GDM1 (cell line): Measurements from ENCODE around the gene OPRD1.
"Not testable (repeated sequence)": the region's sequence is repeated elsewhere in the genome, so short reads cannot be mapped to it uniquely, and the experiment has no call there.

Experiments used
- DNase-seq: peaks from one replicate; lab custom pipeline; 2025; lab: John Stamatoyannopoulos, UW

OPRD1 gene

DNA sequence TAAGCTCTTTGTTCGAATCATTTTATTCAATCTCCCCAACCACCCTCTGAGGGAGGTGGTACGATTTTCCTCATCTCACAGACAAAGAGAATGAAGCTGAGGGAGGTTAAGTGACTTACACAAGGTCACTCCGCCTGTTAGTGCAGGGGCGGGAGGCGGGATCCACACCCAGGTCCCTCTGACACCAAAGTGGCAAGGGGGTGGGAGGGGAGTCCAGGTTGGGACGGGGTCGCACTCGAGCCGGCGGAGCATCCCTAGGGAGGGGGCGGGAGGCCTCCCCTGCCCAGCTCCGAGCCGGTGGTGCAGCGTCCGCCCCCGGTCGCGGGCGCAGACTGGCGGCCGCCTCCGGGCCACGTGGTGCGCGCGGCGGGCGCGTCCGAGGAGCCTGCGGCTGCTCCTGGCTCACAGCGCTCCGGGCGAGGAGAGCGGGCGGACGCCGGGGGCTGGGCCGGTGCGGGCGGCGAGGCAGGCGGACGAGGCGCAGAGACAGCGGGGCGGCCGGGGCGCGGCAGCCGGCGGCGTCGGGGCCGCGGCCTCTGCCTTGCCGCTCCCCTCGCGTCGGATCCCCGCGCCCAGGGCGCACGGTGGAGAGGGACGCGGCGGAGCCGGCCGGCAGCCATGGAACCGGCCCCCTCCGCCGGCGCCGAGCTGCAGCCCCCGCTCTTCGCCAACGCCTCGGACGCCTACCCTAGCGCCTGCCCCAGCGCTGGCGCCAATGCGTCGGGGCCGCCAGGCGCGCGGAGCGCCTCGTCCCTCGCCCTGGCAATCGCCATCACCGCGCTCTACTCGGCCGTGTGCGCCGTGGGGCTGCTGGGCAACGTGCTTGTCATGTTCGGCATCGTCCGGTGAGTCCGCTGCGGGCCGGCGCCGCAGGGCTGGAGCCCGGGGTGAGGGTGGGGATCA lies at the start of gene OPRD1:
Gene OPRD1, plus strand, starts transcription at position 405 of the 903 bp plus-strand sequence. Its CDS starts 214 bp downstream, at position 619.
- no peak for DNase-seq

DNA sequence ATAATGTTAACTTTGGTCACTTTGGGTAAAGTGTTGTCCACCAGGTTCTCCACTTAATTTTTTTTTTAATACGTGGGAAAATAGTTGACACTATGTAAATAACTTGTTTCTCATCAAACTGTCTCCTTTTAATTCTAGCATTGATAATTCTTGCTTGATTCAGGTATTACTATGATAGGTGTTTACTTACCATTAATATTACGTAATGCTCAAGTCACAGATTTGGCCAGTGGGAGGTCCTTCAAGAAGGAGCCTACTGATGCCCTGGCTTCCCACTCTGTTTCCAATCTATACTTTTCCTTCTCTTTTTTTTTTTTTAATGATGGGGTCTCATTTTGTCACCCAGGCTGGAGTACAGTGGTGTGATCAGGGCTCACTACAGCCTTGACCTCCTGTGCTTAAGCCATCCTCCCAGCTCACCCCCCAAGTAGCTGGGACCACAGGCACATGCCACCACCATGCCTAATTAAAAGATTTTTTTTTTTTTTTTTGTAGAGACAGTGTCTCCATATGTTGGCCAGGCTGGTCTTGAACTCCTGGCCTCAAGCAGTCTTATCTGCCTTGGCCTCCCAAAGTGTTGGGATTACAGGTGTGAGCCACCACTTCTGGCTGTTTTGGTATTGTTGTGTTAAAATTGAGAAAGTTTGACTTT lies 45.3 kb upstream of the OPRD1 start:
- DNase-seq = no peak

DNA sequence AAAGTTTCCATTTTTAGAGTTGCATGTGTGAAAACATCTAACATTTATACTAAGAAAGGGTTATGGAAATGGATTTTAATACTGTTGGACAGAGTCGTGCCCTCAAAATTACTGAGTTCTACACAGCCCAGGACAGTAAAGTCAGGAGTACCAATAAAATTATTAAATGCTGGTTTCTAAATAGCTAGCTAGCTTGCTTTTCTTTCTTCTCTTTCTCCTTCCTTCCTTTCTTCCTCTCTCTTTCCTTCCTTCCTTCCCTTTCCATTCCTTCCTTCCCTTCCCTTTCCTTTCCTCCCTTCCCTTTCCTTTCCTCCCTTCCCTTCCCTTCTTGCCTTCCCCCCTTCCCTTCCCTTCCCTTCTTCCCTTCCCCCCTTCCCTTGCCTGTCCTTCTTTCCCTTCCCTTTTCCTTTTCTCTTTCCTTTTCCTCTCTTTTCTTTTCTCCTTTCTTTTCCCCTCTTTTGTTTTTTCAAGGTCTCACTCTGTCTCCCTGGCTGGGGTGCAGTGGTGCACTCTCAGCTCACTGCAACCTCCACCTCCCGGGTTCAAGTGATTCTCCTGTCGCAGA lies 41.3 kb upstream of the OPRD1 start:
- DNase-seq = no peak

DNA sequence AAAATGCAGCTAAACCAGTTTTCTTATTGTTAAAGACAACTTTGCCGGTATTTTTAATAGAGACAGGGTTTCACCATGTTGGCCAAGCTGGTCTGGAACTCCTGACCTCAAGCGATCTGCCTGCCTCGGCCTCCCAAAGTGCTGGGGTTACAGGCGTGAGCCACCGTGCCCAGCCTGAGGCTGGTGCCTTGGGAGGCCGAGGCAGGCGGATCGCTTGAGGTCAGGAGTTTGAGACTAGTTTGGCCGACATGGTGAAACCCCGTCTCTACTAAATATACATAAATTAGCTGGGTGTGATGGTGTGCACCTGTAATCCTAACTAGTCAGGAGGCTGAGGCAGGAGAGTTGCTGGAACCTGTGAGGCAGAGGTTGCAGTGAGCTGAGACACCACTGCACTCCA lies 40.0 kb upstream of the OPRD1 start:
- DNase-seq = not testable (repeated sequence)

DNA sequence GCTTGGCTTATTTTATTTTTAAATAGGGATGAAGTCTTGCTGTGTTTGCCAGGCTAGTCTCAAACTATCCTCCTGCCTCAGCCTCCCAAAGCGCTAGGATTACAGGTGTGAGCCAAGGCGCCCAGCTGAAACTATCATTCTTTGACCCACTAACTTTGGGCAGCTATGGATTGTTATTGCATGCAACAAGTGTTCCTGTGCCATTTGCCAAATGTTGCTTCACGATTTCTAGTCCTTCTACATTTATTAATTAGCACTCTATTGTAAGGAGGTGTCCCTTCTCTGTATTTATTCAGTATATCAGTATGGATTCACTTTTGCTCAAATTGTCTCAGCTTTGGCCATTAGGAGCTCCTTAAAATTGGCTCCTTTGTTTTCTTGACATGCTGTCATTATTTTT lies 38.9 kb upstream of the OPRD1 start:
- DNase-seq = no peak

DNA sequence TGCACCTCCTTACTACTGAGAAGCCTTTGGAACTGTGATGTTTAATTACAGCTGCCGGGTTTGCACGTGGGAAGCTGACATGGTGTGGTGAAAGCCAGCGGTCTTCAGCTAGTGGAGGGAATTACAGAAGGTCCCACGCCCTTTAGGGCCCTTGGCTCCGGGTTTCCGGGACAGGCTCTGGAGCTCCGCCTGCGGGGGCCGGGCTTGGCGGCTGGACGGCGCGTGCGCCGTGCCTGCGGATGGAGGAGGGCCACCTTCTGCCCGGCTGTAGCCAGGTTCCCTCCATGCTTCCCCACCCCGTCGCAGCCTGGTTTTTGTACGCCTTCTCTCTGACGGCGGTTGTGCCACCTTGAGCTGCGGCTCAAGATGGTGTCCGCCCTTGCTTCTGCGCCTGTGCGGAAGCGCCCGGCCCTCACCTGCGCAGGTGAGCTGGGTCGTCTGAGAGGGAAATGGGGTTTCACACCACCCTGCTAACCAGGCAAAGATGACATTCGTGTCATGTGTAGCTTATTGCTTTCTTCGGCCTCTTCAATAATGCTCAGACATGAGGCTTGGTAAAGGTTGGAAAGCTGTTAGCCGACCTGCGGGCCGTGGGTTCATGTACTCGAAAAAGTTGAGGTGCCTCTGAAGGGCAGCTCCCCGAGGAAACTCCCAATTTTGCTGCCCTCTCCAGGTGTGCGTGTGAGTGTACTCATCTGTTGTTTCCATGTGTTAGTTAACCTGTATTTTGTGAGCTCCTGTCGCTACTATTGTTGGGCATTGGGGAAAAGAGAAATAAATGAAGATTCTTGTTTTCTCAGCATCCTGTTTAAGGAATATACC lies 36.6 kb upstream of the OPRD1 start:
- DNase-seq = no peak

DNA sequence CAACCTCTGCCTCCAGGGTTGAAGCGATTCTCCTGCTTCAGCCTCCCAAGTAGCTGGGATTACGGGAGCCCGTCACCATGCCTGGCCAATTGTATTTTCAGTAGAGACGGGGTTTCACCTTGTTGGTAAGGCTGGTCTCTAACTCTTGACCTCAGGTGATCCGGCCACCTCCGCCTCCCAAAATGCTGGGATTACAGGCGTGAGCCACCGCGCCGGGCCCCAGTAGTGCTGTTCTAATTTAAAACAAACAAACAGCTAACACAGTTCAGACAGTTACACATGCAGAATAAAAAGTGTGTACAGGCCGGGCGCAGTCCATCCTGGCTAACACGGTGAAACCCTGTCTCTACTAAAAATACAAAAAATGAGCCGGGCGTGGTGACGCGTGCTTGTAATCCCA lies 35.6 kb upstream of the OPRD1 start:
- DNase-seq = no peak

DNA sequence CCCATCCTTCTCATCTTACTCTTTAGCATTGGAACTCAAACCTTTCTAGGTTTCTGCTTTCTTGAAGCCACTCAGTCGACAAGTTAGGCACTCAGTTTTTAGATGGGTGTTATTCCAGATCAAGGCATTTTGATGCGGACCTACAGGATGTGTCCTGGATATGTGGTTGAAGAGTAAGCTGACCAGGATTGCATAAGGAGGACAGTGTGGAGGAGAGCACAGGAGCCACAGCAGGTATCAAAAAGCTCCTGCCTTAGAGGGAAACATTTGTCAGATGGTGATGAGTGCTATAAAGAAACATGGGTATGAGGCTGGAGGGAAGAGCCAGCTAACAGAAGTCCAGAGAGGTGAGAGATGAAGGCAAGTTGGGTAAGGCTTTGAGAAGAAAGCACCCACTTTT lies 33.9 kb upstream of the OPRD1 start:
- no peak for DNase-seq

DNA sequence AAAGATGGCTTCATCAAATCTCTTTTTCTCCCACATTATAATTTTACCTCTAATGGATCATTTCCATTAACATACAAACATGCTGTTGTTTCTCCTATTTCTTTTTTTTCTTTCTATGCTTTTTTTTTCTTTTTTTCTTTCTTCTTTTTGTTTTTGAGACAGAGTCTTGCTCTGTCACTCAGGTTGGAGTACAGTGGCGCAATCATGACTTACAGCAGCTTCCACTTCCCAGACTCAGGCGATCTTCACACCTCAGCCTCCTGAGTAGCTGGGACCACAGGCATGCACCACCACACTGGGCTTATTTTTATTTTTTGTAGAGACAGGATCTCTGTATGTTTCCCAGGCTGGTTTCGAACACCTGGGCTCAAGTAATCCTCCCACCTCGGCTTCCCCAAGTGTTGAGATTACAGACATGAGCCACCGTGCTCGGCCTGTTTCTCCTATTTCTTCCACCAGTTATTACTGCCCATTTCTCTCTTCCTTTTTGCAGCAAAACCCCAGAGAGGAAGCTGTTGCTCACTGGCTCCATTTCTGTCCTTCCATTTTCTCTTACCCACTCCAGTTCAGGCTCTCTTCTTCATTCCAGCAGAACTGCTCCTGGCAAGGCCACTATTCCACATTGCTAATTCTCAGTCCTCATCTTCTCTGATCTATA lies 32.1 kb upstream of the OPRD1 start:
- DNase-seq = no peak

DNA sequence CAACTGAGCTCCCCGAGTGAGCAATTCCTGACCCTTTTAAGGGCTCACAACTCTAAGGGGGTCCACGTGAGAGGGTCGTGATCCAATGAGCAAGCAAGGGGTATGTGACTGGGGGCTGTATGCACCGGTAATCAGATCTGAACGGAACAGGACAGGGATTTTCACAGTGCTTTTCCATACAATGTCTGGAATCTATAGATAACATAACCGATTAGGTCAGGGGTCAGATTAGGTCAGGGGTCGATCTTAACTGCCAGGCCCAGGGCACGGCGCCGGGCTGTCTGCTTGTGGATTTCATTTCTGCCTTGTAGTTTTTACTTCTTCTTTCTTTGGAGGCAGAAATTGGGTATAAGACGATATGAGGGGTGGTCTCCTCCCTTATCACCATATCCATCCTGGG lies 30.7 kb upstream of the OPRD1 start:
- DNase-seq = no peak

DNA sequence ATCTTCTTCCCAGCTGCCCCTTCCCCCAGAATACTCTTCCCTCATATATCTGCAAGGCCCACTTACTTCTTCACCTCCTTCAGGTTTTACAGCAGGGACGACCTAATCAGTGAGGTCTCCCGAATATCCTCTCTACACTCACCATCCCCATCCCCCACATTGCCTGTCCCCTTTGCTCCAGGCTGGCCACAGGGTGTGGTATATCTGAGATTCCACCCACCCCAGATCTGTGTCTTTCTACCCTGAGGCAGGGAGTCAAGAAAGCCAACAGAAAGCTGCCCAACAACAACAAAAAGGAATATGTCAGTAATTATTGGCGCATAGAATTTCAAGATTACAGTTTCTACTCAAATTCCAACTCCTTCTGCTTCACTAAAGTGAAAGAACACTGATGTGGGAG lies 30.0 kb upstream of the OPRD1 start:
- no peak for DNase-seq

DNA sequence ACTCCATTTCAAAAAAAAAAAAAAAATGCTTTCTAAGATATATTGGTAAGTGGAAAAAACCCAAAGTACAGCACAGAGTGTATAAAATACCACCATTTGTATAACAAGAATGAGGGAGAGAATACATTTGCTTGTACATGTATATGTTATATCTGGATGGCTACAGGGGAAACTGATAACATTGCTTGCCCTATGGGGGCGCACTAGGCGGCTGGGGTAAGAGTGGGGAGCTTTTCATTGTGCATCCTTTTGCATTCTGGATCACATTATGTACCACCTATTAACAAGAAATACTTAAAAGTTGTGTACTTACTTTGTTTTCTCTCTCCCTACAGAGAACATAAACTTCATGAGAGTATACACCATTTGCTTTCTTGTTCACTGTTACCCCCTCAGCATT lies 28.6 kb upstream of the OPRD1 start:
- DNase-seq = no peak

DNA sequence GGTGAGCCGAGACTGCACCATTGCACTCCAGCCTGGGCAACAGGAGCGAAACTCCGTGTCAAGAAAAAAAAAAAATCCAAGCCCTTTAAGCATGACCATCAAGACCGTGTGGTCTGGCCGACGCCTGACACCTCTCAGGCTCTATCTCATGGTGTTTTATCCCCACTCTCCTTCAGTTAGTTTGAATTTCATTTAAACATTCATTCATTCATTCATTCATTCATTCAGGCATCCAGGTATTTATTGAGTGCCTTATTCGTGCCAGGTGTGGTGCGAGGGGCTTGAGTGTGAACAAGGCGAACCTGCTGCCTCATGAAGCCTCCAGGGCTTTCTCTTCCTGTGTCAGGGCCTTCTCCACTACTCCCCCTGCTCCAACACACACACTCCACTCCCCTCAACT lies 22.6 kb upstream of the OPRD1 start:
- DNase-seq = no peak

DNA sequence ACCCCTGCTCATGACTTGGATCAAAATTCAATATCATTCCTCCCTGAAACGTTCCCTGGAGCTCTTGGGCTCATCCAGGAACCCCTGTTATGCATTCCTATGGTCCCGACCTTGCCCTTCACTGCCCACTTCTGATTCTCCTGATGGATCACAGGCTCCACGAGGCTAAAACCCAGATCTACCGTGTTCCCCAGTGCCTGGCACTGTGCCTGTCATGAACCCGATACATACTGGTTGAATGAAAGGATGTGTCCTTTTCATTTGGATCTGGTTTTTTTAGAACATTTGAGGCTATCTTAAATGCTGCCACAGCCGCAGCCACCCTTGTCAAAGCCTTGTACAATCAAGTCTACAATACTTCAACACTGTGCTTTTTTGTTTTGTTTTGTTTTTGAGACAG lies 22.2 kb upstream of the OPRD1 start:
- DNase-seq = no peak

DNA sequence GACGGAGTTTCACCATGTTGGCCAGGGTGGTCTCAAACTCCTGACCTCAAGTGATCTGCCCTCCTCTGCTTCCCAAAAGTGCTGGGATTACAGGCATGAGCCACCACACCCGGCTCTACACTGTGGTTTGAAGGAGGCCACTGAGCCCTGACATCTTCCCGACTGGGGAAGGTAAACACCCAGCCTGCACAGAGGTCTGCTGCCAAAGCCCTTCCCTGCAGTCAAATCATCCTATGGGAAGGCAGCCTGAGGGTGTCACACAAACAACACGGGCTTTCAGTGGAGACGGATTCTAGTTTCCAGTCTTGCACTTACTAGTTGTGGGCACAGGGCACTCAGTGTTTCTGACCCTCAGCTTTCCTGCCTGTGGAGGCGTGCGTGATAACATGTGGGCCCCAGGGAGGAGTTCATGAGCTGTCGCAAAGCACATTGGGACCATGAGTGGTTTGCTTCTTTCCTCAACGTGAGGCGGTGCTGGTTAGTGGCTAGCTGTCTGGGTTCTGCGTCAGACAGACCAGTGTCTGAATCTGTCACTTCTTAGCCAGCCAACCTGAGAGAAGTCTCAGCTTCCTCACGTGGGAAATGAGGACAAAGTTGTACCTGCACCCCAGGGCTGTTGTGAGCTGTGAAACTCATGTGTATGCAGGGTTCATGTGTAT lies 21.5 kb upstream of the OPRD1 start:
- DNase-seq = no peak

DNA sequence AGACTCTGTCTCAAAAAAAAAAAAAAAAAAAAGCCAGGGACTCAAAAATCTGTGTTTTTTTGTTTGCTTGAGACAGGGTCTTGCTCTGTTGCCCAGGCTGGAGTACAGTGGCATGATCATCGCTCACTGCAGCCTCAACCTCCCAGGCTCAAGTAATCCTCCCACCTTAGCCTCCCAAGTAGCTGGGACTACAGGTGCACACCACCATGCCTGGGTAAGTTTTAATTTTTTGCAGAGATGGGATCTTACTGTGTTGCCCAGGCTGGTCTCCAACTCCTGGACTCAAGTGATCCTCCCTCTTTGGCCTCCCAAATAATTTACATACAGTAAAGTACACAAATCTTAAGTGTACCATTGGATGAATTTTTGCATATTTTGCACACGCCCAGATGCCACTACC lies 20.0 kb upstream of the OPRD1 start:
- DNase-seq = not testable (repeated sequence)

DNA sequence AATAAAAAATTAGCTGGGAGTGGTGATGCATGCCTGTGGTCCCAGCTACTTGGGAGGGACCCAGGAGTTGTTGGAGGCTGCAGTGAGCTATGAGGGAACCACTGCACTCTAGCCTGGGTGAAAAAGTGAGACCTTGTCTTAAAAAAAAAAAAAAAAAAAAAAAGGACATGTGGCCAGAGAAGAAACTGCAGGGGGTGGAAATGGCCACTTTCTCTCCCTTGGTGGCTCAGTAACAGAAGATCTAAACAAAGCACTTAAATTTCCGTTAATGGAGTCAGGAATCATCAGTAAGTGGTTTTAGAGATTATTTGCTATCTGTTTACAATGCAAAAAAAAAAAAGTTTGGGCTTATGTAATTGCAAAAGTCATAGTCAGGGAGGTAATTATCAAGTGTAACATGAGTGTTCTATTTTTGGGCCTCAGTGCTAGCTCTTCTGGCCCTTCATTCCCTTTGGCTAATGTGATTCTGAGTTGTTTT lies 19.3 kb upstream of the OPRD1 start:
- DNase-seq = no peak

DNA sequence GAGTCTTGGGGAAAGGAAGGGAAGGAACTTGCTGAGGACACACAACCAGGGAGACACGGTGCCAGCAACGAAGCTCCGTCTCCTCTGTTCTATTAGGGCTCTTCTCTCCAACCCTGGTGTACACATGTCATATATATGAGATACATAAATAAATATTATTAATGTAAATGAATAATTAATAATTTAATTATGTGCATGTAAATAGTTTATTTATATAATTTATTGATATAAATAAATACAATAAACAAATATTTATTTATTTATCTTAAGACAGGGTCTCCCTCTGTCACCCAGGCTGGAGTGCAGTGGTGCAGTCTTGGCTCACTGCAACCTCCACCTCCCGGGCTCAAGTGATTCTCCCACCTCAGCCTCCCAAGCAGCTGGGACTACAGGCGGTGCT lies 17.4 kb upstream of the OPRD1 start:
- DNase-seq = not testable (repeated sequence)

DNA sequence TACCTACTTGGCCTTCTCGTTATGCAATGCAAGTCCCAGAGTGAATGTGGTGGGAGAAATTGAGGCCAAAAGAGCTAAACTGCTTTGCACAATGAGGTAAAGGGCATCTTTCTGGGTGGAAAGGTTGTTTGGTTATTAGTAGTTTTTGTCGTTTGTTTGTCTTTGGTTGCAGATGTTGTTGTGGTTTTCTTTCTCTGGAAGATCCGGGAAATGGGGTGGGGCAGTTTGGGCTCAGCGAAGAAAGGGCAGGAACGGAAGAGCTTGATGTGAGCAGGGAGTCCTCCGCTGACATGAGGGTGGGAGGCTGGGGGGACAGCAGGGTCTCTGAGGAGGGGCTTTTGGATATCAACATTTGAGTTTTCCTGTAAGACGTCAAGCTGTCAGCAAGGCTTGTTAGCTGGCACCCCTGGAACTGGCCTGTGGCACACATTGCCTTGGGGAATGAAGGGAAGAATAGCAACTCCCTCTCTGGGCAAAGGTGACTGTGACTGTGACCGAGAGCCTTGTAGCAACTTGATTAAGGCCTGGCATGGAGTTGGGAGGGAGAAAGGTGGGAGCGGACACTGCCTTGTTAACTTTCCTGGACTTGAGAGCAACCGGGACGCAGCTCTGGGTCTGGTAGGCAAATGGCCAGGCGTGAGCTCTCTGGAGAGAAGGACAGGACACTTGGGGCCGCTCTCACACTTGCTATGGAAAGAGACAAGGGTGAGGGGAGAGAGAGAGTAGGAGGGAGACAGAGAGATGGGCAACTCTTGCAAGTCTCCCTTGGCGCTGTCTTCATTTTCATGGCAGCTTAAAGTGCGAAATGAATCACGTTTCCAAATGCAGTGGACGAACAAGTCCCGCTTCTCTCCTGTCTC lies 15.4 kb upstream of the OPRD1 start:
- DNase-seq = no peak

DNA sequence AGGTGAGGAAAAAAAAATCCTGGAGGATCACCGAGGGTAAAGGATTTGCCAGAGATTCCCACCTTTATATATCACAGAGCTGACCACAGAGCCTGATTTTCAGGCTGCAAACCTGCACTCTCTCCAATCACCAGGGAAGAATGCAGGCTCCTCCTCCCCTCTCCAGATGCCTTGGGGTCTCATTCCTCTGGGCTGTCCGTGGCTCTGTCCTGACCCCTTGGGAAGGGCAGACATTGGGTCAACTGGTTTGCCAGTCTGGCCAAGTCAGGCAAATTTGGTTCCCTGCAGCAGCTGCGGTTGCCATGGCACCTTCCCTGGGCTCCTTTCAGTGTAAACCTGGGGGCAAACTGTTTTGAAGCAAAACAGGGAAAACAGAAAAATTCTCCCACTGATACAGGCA lies 11.6 kb upstream of the OPRD1 start:
- no peak for DNase-seq
